Parathyroid adenoma (tissue), 2 donors: ENCODE data around the gene MED13L.

Experiments used
- H2AFZ ChIP-seq: fragments of 300-600 bp; sonication (generic); one replicate; pipeline ENCODE4 v1.7.0; 2017; ENCODE audit warnings: antibody characterized with exemption, mild to moderate bottlenecking
- H3K27ac ChIP-seq: fragments of 300-600 bp; sonication (generic); one replicate; pipeline ENCODE4 v1.7.0; 2017
- H3K27me3 ChIP-seq: fragments of 300-600 bp; sonication (generic); one replicate; pipeline ENCODE4 v1.7.0; 2017; ENCODE audit warnings: low read length; ENCODE audit not compliant: control insufficient read depth, insufficient read depth
- H3K36me3 ChIP-seq: fragments of 300-600 bp; sonication (generic); one replicate; pipeline ENCODE4 v1.7.0; 2017; ENCODE audit warnings: low read length; ENCODE audit not compliant: control insufficient read depth, insufficient read depth
- H3K4me1 ChIP-seq: fragments of 300-600 bp; sonication (generic); one replicate; pipeline ENCODE4 v1.7.0; 2017; ENCODE audit warnings: control low read depth
- H3K4me2 ChIP-seq: fragments of 300-600 bp; sonication (generic); one replicate; pipeline ENCODE4 v1.7.0; 2017; ENCODE audit warnings: low read length
- H3K4me3 ChIP-seq: fragments of 300-600 bp; sonication (generic); one replicate; pipeline ENCODE4 v1.7.0; 2017; ENCODE audit warnings: low read depth, low read length
- H3K79me2 ChIP-seq: fragments of 300-600 bp; sonication (generic); one replicate; pipeline ENCODE4 v1.7.0; 2017; ENCODE audit warnings: control low read depth
- H3K9ac ChIP-seq: fragments of 300-600 bp; sonication (generic); one replicate; pipeline ENCODE4 v1.7.0; 2017; ENCODE audit warnings: mild to moderate bottlenecking
- H3K9me3 ChIP-seq: fragments of 300-600 bp; sonication (generic); one replicate; pipeline ENCODE4 v1.7.0; 2017; ENCODE audit warnings: low read length; ENCODE audit not compliant: control insufficient read depth
- CTCF ChIP-seq: fragments of 300-600 bp; sonication (generic); IDR thresholded peaks from one replicate; pipeline ENCODE4 v1.7.0; 2017; ENCODE audit warnings: antibody characterized with exemption, mild to moderate bottlenecking
- donor health status: primary hyperparathyroidism.

The MED13L gene

DNA sequence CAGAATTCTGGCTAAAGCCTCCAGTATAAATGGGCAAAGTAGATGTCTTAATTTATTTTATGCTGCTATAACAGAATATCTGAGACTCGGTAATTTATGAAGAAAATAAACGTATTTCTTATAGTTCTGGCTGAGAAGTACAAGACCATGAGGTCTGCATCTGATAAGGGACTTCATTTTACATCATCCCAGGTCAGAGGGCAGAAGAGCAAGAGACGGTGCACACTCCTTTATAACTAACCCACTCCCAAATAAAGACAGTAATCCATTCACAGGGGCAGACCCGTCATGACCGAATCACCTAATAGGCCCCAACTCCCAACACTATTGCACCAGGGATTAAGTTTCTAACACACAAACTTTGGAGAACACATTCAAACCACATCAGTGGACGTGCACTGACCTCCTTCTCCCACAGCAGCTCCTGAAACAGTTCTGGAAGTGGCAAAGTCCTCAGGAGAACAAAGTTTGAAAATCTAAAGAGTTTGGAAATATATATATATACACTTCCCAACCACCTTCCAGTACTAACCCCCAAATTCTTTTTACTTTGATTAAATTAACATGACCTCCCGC lies 116.5 kb downstream of the MED13L start:
- H3K4me3 ChIP-seq, result no peak overlapping the region
- no peak overlapping the region for H3K4me2 ChIP-seq
- TF ChIP-seq CTCF, result no peak
- H3K4me1 ChIP-seq, result peaks cover 10% of the 10 kb centered on the region
- no peak overlapping the region for H2AFZ ChIP-seq
- no peaks in the 10 kb centered on the region for H3K36me3 ChIP-seq
- H3K79me2 ChIP-seq, result peaks cover 23% of the 10 kb centered on the region
- H3K27ac ChIP-seq, result no peak overlapping the region
- H3K27me3 ChIP-seq, result no peaks in the 10 kb centered on the region
- H3K9me3 ChIP-seq, result no peaks in the 10 kb centered on the region
- H3K9ac ChIP-seq, result no peak overlapping the region

GRCh38 chr12:116160231-116160630 lies 117.3 kb downstream of the MED13L start:
- no peak overlapping the region for H2AFZ ChIP-seq
- H3K4me2 ChIP-seq, result no peak overlapping the region
- H3K27ac ChIP-seq, result no peak overlapping the region
- H3K79me2 ChIP-seq, result peaks cover 19% of the 10 kb centered on the region
- no peaks in the 10 kb centered on the region for H3K36me3 ChIP-seq
- H3K4me1 ChIP-seq, result peaks cover 10% of the 10 kb centered on the region
- H3K9me3 ChIP-seq, result no peaks in the 10 kb centered on the region
- no peak for TF ChIP-seq CTCF
- no peak overlapping the region for H3K4me3 ChIP-seq
- no peaks in the 10 kb centered on the region for H3K27me3 ChIP-seq
- no peak overlapping the region for H3K9ac ChIP-seq

DNA sequence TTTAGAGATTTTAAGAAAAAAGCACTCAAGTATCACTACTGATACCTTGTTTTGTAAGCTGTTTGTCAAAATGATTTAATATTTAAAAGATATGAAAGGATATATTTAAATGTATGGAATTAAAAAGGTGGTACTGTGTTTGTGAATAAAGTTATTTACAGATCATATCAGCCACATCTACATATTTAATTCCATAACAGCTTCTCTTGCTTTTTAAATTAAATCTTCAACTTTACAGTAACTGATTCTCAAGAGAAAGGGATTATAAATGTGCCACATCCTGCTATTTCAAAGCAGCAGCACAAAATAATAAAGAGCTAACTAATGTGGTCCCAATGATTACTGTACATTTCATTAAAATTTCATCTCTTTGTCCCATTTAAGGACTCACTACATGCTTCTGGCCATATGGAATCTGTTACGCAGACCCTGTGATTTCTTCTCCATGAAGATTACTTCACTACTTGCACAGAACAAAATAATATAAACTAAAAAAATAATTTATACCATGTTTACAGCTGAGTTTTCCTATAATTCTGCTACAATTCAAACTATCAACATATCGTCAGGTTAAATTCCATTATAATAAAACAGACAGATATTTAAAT lies 117.8 kb downstream of the MED13L start:
- Histone ChIP-seq H3K36me3 (no peaks in the 10 kb centered on the region), H3K27ac (no peak overlapping the region), H3K79me2 (peaks cover 23% of the 10 kb centered on the region), H3K9me3 (no peaks in the 10 kb centered on the region), H3K4me3 (no peak overlapping the region), H3K4me2 (no peak overlapping the region), H3K4me1 (peaks cover 10% of the 10 kb centered on the region), H3K27me3 (no peaks in the 10 kb centered on the region), H2AFZ (no peak overlapping the region), H3K9ac (no peak overlapping the region)
- TF ChIP-seq CTCF, result no peak

GRCh38 chr12:116159175-116159574 lies 118.3 kb downstream of the MED13L start:
- Histone ChIP-seq H3K27me3 (no peaks in the 10 kb centered on the region), H3K9ac (no peak overlapping the region), H3K79me2 (peaks cover 20% of the 10 kb centered on the region), H3K27ac (no peak overlapping the region), H3K4me1 (peaks cover 10% of the 10 kb centered on the region), H3K9me3 (no peaks in the 10 kb centered on the region), H2AFZ (no peak overlapping the region), H3K36me3 (no peaks in the 10 kb centered on the region), H3K4me3 (no peak overlapping the region), H3K4me2 (no peak overlapping the region)
- TF ChIP-seq CTCF, result no peak

DNA sequence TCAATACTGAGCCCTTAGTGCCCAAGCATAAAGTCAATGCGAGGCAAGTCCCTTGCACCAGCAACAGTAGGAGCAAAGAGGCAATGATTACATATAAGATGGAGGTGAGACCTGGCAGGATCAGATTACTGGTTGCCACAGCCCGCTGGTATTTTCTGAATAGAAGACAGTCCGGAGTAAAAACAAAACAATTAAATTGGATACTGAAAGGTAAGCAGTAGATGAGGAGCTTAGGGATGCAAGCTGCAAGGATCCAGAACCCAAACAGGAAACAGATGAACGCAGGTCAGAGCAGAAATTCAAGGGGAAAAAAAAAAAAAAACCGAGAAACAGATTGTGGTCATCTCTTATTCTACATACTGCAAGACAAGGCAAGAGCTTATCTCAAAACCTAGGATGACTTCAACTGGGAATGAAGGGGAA lies 119.6 kb downstream of the MED13L start:
- H3K36me3 ChIP-seq, result no peaks in the 10 kb centered on the region
- no peak for TF ChIP-seq CTCF
- no peaks in the 10 kb centered on the region for H3K9me3 ChIP-seq
- peaks cover 10% of the 10 kb centered on the region for H3K4me1 ChIP-seq
- H3K79me2 ChIP-seq, result peaks cover 20% of the 10 kb centered on the region
- no peaks in the 10 kb centered on the region for H3K27me3 ChIP-seq
- H3K9ac ChIP-seq, result no peak overlapping the region
- H3K4me3 ChIP-seq, result no peak overlapping the region
- H3K4me2 ChIP-seq, result no peak overlapping the region
- no peak overlapping the region for H2AFZ ChIP-seq
- H3K27ac ChIP-seq, result no peak overlapping the region
